Stimulated activated CD8-positive, alpha-beta memory T cell treated with anti-CD3 and anti-CD28 coated beads, Interleukin-12 subunit alpha, Interleukin-12 subunit beta, amount 100 ng/mL, for 24 hours (primary cell): ENCODE results near the gene RBM17.
"Not testable (repeated sequence)": the region's sequence is repeated elsewhere in the genome, so short reads cannot be mapped to it uniquely, and the experiment has no call there.

Experiments
- DNase-seq: peaks from one replicate; pipeline ENCODE4 v3.0.0-alpha.2; 2020; ENCODE audit errors: extremely low read depth

Gene RBM17

GRCh38 chr10:6079044-6079443, 9.8 kb upstream of the RBM17 start:
- DNase-seq, result no peak

DNA sequence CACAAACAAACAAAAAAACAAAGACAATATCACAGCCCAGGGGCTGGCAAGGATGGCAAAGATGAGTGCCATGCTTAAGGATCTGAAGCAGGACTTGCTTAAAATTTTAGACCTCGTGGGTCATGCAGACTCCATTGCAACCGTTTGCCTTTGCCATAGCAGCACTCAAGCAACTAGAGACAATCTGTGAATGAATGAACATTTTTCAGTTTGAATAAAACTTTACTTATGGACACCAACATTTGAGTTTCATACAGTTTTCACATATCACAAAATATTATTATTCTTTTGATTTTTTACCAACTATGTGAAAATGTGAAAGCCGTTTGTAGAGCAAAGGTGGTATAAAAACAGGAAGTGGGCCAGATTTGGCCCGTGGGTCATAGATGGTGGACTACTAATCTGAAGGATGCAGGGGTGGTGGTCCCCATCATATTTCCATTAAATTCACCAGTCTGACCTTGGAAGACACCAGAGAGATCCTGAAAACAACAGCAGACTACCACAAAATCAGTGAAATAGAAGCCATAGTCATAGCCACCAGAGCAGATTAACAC, 8.3 kb upstream of the RBM17 start:
- no peak for DNase-seq

GRCh38 chr10:6082496-6083395, 6.1 kb upstream of the RBM17 start:
- no peak for DNase-seq

DNA sequence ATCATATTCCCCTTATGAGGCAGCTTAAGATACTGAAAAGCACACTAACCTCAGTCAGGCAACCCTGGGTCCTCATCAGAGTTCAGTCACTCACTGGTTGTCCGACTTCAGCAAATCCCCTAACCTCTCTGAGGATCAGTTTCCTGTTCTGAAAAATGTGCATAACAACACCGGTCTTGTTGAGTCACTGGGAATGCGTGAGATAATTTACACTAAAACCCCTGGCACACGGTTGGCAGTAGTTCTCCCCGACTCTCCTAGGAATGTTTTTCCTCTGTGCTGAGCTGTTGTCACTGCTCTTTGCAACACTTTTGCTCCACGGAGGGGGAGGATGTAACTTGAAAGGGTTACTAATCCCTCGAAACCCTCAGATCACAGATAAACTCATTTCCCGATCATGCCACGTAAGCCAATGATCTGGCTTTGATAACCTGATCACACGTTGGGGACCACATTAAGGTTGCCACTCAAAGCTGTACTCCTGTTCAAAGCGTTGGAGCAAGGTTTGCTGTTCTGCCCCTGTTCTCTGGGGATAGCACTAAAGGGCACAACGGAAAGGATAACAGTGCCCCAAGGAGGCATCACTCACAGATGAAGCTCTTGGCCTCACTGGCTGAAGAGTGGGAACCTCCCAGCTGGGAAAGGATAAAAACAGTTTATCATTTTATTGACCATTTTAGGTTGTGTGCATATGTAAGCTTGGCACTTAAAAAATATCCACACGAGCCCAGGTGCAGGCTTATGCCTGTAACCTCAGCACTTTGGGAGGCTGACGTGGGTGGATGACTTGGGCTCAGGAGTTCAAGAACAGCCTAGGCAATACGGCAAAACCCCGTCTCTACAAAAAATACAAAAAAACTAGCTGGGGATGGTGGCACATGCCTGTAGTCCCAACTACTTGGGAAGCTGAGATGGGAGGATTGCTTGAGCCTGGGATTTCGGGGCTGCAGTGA, 5.0 kb upstream of the RBM17 start:
- no peak for DNase-seq

DNA sequence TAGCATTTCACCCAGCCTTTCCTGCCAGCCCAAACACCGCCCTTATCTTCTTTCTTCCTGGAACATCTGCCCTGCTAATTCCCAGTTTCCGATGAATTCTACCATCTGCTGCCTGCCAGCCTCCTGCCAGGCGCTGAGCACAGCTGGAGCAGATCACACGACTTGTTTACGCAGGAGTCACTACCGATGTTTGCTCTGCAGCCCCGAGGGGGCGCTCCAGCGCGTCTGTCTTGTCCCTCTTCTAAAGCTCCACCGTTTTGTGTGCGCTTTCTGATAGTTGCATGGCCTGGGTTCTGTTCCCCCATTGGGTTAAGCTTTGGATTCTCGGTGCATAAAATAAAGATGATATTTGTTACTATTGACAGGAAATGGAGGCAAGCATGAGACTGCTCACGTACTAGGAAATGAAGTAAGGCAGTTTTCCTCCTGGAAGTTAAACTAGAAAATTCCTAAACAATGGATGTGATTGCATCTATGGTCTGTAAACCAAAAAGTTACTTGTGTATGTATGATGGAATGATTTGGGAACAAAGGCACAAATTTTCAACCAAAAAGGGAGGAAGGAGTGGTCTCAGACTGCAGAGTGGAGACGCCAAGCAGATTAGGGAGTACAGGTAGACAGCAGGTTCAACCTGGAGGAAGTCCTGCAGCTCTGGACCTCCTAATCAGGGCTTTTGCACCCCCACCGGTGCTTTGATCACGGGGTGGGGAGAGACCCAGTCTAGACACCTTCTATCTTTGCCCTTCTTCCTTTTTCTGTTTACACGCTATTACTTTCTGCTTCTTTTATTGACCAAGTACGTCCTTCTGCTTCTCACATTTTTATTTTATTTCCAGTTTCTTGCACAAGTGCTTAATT, 2.2 kb upstream of the RBM17 start:
- peak; percentile 69 for DNase-seq

DNA sequence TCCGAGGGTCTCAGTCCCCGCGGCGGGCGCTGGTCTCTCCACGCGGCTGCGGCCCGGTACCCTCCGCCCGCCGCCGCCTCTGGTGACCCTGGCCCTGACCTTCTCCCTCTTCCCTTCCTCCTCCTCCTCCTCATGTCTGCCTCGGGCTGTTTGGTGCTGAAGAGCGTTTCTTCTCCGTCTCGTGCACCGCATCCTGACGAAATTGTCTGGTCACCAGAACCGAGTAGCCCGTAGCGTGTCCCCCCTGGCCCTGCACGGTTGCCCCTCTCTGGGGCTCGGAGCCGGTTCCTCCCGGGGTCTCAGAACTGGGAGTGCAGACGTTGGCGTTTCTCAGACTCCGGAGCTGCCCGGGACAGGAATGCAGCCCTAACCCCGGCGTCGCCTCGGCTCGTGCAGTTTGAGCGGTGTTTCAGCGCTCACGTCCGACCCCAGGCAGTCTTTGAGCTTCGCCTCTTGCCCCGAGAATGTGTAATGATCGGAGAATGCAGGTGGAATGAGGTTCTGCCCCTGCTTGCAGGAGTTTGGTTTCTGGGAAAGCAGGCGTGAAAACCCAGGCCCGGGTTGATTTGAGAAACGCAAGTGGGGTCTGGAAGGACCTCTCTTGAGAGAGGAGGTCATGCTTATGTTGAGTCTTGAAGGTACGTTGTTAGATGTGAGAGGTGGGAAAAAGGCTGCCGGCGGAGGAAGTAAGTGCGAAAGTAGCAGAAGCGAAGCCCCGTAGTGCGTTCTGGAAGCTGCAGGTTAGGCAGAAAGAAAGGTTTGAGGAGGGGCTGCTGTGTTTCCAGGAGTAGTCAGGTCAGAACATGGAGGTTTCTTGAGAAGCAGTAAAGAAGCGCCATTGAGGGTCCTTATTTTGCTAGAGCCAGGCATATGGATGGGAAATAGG, 743 bp downstream of the RBM17 start:
- DNase-seq, result no peak

GRCh38 chr10:6091630-6092029, 2.8 kb downstream of the RBM17 start:
- no peak for DNase-seq

DNA sequence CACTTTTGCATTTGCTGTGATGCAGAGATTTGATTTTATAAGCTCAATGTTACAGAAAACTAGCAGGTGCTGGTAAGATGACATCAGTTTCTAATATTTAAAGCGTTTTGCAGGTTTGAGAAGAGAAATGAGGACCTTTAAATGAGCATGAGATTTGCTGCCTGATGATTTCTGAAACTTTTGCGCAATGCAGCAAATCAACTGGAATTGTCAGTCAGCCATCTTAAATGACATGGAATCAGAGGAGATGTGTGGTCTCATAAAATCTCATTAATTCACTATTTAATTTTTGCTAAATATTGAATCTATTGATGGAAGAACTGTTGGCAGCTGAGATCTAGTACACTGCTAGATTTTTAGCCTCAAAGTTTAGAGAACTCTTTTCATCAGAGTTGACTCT, 3.9 kb downstream of the RBM17 start:
- DNase-seq, result no peak

- DNase-seq, result no peak
These were observed 7.2 kb downstream of the RBM17 start for GRCh38 chr10:6095810-6096570.

DNA sequence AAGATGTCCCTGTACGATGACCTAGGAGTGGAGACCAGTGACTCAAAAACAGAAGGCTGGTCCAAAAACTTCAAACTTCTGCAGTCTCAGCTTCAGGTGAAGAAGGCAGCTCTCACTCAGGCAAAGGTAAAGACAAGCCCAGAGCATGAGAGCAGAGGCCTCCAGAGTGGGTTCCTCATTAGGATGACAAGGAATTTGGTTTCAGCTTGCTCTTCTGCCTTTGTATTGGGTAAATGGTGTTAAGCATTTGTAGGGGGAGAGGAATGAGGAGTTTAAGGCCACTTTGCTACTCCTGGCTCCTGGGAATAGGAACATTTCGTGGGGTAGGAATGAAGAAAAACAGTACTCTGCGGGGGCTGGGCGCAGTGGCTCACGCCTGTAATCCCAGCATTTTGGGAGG, 8.2 kb downstream of the RBM17 start:
- no peak for DNase-seq

DNA sequence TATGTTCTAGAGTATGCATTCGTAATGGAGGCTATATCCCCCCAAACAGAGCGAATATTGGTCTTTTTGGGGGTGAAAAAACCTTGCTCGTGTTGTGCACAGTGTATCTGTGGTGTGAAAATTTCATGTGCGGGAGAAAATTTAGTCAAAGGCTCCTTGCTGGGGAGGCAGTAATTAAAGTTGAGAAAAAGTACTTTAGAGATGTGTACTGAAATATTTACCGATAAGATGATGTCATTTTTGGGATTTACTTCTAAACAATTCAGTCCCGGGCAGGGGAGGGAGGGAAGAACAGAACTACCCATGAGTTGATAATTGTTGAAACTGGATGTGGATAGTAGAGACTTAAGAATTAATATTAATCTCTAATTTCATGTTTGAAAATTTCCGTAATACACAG, 9.3 kb downstream of the RBM17 start:
- no peak for DNase-seq

GRCh38 chr10:6100370-6100769, 11.5 kb downstream of the RBM17 start:
- DNase-seq, result no peak

- DNase-seq, result no peak
These were observed 12.3 kb downstream of the RBM17 start for GRCh38 chr10:6101181-6101580.

DNA sequence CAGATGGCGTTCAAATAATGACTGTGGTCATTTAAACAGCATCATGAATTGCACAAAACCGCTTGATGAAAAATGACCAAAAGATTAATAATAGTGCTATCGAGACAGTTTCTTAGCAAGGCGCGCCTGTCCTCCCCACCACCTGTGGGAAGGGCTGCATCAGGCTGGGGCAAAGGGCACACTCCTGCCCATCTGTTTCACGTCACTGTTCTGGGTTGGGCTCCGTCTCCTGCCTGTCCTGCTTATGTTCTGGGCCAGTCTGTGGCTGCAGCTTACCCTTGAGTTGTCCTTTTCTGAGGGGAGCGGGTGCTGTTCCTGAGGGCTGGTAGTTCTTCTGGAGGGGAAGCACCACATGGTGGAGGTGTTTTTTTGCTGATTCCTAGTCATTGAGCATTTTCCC, 13.3 kb downstream of the RBM17 start:
- DNase-seq, result no peak

DNA sequence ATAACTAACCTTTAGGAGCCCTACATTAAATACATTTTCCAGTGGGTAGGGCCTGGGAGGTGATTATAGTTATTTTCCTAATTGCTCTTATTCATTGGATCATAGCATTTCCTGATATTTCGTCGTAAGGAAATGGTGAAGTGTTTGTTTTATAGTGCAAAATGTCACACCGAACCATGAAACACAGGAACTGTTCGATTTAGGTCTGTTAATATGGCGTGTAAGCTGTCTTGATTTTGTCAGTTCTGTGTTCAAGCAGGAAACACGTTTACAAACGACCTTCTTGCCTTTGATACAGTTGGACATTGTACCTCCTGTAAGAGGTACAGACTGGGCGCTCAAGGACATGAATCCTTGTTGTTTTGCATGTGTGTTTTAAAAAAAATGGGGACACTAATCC, 14.8 kb downstream of the RBM17 start:
- no peak for DNase-seq

- not testable (repeated sequence) for DNase-seq
These were observed 18.8 kb downstream of the RBM17 start for GRCh38 chr10:6107616-6108015.

GRCh38 chr10:6108072-6108471, 19.2 kb downstream of the RBM17 start:
- DNase-seq, result no peak

GRCh38 chr10:6108631-6109443, 20.0 kb downstream of the RBM17 start:
- no peak for DNase-seq

- no peak for DNase-seq
These were observed 20.6 kb downstream of the RBM17 start for GRCh38 chr10:6109444-6109775.
